ENCODE data around the gene TRPM7.
"Not testable (repeated sequence)": the region's sequence is repeated elsewhere in the genome, so short reads cannot be mapped to it uniquely, and the experiment has no call there.

The TRPM7 gene

GRCh38 chr15:50577492-50577891, 109.1 kb downstream of the TRPM7 start:
- Histone ChIP-seq H3K4me3 (ENCODE audit: low read depth, low read length) (no peak overlapping the region), H3K9me3 (ENCODE audit: severe bottlenecking) (no peaks in the 10 kb centered on the region), H3K36me3 (peaks cover 27% of the 10 kb centered on the region), H3K27ac (no peak overlapping the region), H3K27me3 (ENCODE audit: insufficient read depth, low read depth, severe bottlenecking) (no peaks in the 10 kb centered on the region)
- no peak for DNase-seq
- no peak for TF ChIP-seq CTCF (IDR thresholded peaks at IDR 0.05; ENCODE audit: low read depth, low read length)

- no peak for TF ChIP-seq CTCF (IDR thresholded peaks at IDR 0.05; ENCODE audit: low read depth, low read length)
- Histone ChIP-seq H3K27ac (no peak overlapping the region), H3K9me3 (ENCODE audit: severe bottlenecking) (no peaks in the 10 kb centered on the region), H3K36me3 (peaks cover 23% of the 10 kb centered on the region), H3K4me3 (ENCODE audit: low read depth, low read length) (no peak overlapping the region), H3K27me3 (ENCODE audit: insufficient read depth, low read depth, severe bottlenecking) (no peaks in the 10 kb centered on the region)
- no peak for DNase-seq
Measured at GRCh38 chr15:50576166-50576565, 110.4 kb downstream of the TRPM7 start.

GRCh38 chr15:50573842-50574241, 112.8 kb downstream of the TRPM7 start:
- not testable (repeated sequence) for H3K9me3 ChIP-seq (ENCODE audit: severe bottlenecking); H3K27me3 ChIP-seq (ENCODE audit: insufficient read depth, low read depth, severe bottlenecking); DNase-seq; H3K27ac ChIP-seq; H3K4me3 ChIP-seq (ENCODE audit: low read depth, low read length)
- H3K36me3 ChIP-seq, result peaks cover 32% of the 10 kb centered on the region

- TF ChIP-seq CTCF (IDR thresholded peaks at IDR 0.05; ENCODE audit: low read depth, low read length), result no peak
- H3K27ac ChIP-seq, result no peak overlapping the region
- peaks cover 16% of the 10 kb centered on the region for H3K36me3 ChIP-seq
- no peak overlapping the region for H3K4me3 ChIP-seq (ENCODE audit: low read depth, low read length)
- no peak for DNase-seq
- no peaks in the 10 kb centered on the region for H3K27me3 ChIP-seq (ENCODE audit: insufficient read depth, low read depth, severe bottlenecking)
- no peaks in the 10 kb centered on the region for H3K9me3 ChIP-seq (ENCODE audit: severe bottlenecking)
Measured at GRCh38 chr15:50563756-50564155, 122.8 kb downstream of the TRPM7 start.

- no peak overlapping the region for H3K4me3 ChIP-seq (ENCODE audit: low read depth, low read length)
- no peak for TF ChIP-seq CTCF (IDR thresholded peaks at IDR 0.05; ENCODE audit: low read depth, low read length)
- H3K27ac ChIP-seq, result no peak overlapping the region
- no peaks in the 10 kb centered on the region for H3K9me3 ChIP-seq (ENCODE audit: severe bottlenecking)
- peaks cover 16% of the 10 kb centered on the region for H3K36me3 ChIP-seq
- DNase-seq, result no peak
- no peaks in the 10 kb centered on the region for H3K27me3 ChIP-seq (ENCODE audit: insufficient read depth, low read depth, severe bottlenecking)
Measured at GRCh38 chr15:50562735-50563640, 123.6 kb downstream of the TRPM7 start.

- Histone ChIP-seq H3K36me3 (peaks cover 4% of the 10 kb centered on the region), H3K27ac (no peak overlapping the region), H3K9me3 (ENCODE audit: severe bottlenecking) (no peaks in the 10 kb centered on the region), H3K27me3 (ENCODE audit: insufficient read depth, low read depth, severe bottlenecking) (no peaks in the 10 kb centered on the region), H3K4me3 (ENCODE audit: low read depth, low read length) (no peak overlapping the region)
- TF ChIP-seq CTCF (IDR thresholded peaks at IDR 0.05; ENCODE audit: low read depth, low read length), result no peak
- DNase-seq, result no peak
Measured at GRCh38 chr15:50558012-50558411, 128.6 kb downstream of the TRPM7 start.

All from WERI-Rb-1 (cell line).